ENCODE data around the gene CDKN2B-AS1.

CDKN2B-AS1 gene

GRCh38 chr9:22159586-22159985 lies 165.0 kb downstream of the CDKN2B-AS1 start:
- H3K79me2 ChIP-seq (ENCODE audit: control insufficient read depth, insufficient read depth, low read length) = no peaks in the 10 kb centered on the region
- WGBS (ENCODE audit: extremely low coverage, insufficient coverage, low lambda C conversion rate) = no CpG with 5 or more reads among the region's 1 CpG
- no peak for DNase-seq

GRCh38 chr9:22160221-22160620 lies 165.6 kb downstream of the CDKN2B-AS1 start:
- Histone ChIP-seq H4K5ac (ENCODE audit: low read length) (no peak overlapping the region), H4K8ac (ENCODE audit: low read depth, low read length) (no peak overlapping the region), H3K4me1 (ENCODE audit: control insufficient read depth, low read depth, low read length) (no peaks in the 10 kb centered on the region), H2BK15ac (replicated peaks; ENCODE audit: low read depth) (no peak overlapping the region), H3K27me3 (ENCODE audit: insufficient read depth, low read length, poor library complexity) (no peaks in the 10 kb centered on the region), H3K4me3 (ENCODE audit: low read length) (no peak overlapping the region), H3K4ac (ENCODE audit: low read depth, low read length) (no peak overlapping the region), H2AK5ac (ENCODE audit: low read length) (no peak overlapping the region), H3K79me2 (ENCODE audit: control insufficient read depth, insufficient read depth, low read length) (no peaks in the 10 kb centered on the region), H3K4me2 (ENCODE audit: low read length) (no peak overlapping the region), H3K27ac (ENCODE audit: low read depth, low read length) (no peak overlapping the region), H3K79me1 (ENCODE audit: low read length) (no peaks in the 10 kb centered on the region), H2BK5ac (ENCODE audit: low read length) (no peak overlapping the region), H3K56ac (ENCODE audit: low read length) (no peak overlapping the region), H2BK120ac (ENCODE audit: low read depth, low read length) (no peak overlapping the region), H3K9ac (ENCODE audit: low read length) (no peak overlapping the region), H3K18ac (ENCODE audit: low read length) (no peak overlapping the region), H3K23ac (ENCODE audit: low read length) (no peak overlapping the region), H3K36me3 (ENCODE audit: control insufficient read depth, insufficient read depth, low read length) (no peaks in the 10 kb centered on the region)
- no CpG with 5 or more reads among the region's 1 CpG for WGBS (ENCODE audit: extremely low coverage, insufficient coverage, low lambda C conversion rate)
- no peak for DNase-seq

More at GRCh38 chr9:22159586-22159985, 165.0 kb downstream of the CDKN2B-AS1 start:
- Histone ChIP-seq H2BK15ac (replicated peaks; ENCODE audit: low read depth) (no peak overlapping the region), H3K79me1 (ENCODE audit: low read length) (no peaks in the 10 kb centered on the region), H3K27me3 (ENCODE audit: insufficient read depth, low read length, poor library complexity) (no peaks in the 10 kb centered on the region), H3K4me1 (ENCODE audit: control insufficient read depth, low read depth, low read length) (no peaks in the 10 kb centered on the region), H3K36me3 (ENCODE audit: control insufficient read depth, insufficient read depth, low read length) (no peaks in the 10 kb centered on the region), H2BK5ac (ENCODE audit: low read length) (no peak overlapping the region), H3K4ac (ENCODE audit: low read depth, low read length) (no peak overlapping the region), H3K56ac (ENCODE audit: low read length) (no peak overlapping the region), H4K8ac (ENCODE audit: low read depth, low read length) (no peak overlapping the region), H3K4me3 (ENCODE audit: low read length) (no peak overlapping the region), H3K9ac (ENCODE audit: low read length) (no peak overlapping the region), H3K27ac (ENCODE audit: low read depth, low read length) (no peak overlapping the region), H3K18ac (ENCODE audit: low read length) (no peak overlapping the region), H4K5ac (ENCODE audit: low read length) (no peak overlapping the region), H3K4me2 (ENCODE audit: low read length) (no peak overlapping the region), H2BK120ac (ENCODE audit: low read depth, low read length) (no peak overlapping the region), H3K23ac (ENCODE audit: low read length) (no peak overlapping the region), H2AK5ac (ENCODE audit: low read length) (no peak overlapping the region)

GRCh38 chr9:22165144-22165543 lies 170.6 kb downstream of the CDKN2B-AS1 start:
- H3K4ac ChIP-seq (ENCODE audit: low read depth, low read length) = no peak overlapping the region
- H3K79me1 ChIP-seq (ENCODE audit: low read length) = no peaks in the 10 kb centered on the region
- no peak overlapping the region for H3K23ac ChIP-seq (ENCODE audit: low read length)
- WGBS (ENCODE audit: extremely low coverage, insufficient coverage, low lambda C conversion rate) = no CpG with 5 or more reads among the region's 1 CpG
- no peak overlapping the region for H2AK5ac ChIP-seq (ENCODE audit: low read length)
- H3K27me3 ChIP-seq (ENCODE audit: insufficient read depth, low read length, poor library complexity) = no peaks in the 10 kb centered on the region
- H3K18ac ChIP-seq (ENCODE audit: low read length) = peak overlapping the region; percentile 39
- no peak overlapping the region for H3K56ac ChIP-seq (ENCODE audit: low read length)
- H3K9ac ChIP-seq (ENCODE audit: low read length) = no peak overlapping the region
- H3K36me3 ChIP-seq (ENCODE audit: control insufficient read depth, insufficient read depth, low read length) = no peaks in the 10 kb centered on the region
- no peak overlapping the region for H2BK5ac ChIP-seq (ENCODE audit: low read length)
- H3K27ac ChIP-seq (ENCODE audit: low read depth, low read length) = no peak overlapping the region
- no peak for DNase-seq
- no peak overlapping the region for H2BK15ac ChIP-seq (replicated peaks; ENCODE audit: low read depth)
- no peak overlapping the region for H3K4me2 ChIP-seq (ENCODE audit: low read length)
- H3K4me1 ChIP-seq (ENCODE audit: control insufficient read depth, low read depth, low read length) = no peaks in the 10 kb centered on the region
- no peak overlapping the region for H2BK120ac ChIP-seq (ENCODE audit: low read depth, low read length)
- H4K5ac ChIP-seq (ENCODE audit: low read length) = no peak overlapping the region
- no peaks in the 10 kb centered on the region for H3K79me2 ChIP-seq (ENCODE audit: control insufficient read depth, insufficient read depth, low read length)
- H3K4me3 ChIP-seq (ENCODE audit: low read length) = no peak overlapping the region
- H4K8ac ChIP-seq (ENCODE audit: low read depth, low read length) = no peak overlapping the region

- Histone ChIP-seq H2BK120ac (ENCODE audit: low read depth, low read length) (no peak overlapping the region), H3K27me3 (ENCODE audit: insufficient read depth, low read length, poor library complexity) (no peaks in the 10 kb centered on the region), H3K36me3 (ENCODE audit: control insufficient read depth, insufficient read depth, low read length) (no peaks in the 10 kb centered on the region), H2BK15ac (replicated peaks; ENCODE audit: low read depth) (no peak overlapping the region), H4K5ac (ENCODE audit: low read length) (no peak overlapping the region), H3K23ac (ENCODE audit: low read length) (no peak overlapping the region), H3K27ac (ENCODE audit: low read depth, low read length) (no peak overlapping the region), H3K56ac (ENCODE audit: low read length) (no peak overlapping the region), H3K79me1 (ENCODE audit: low read length) (no peaks in the 10 kb centered on the region), H2BK5ac (ENCODE audit: low read length) (no peak overlapping the region), H2AK5ac (ENCODE audit: low read length) (no peak overlapping the region), H3K4me1 (ENCODE audit: control insufficient read depth, low read depth, low read length) (no peaks in the 10 kb centered on the region), H3K9ac (ENCODE audit: low read length) (no peak overlapping the region), H3K4ac (ENCODE audit: low read depth, low read length) (no peak overlapping the region), H3K18ac (ENCODE audit: low read length) (no peak overlapping the region), H4K8ac (ENCODE audit: low read depth, low read length) (no peak overlapping the region), H3K4me3 (ENCODE audit: low read length) (no peak overlapping the region), H3K4me2 (ENCODE audit: low read length) (no peak overlapping the region), H3K79me2 (ENCODE audit: control insufficient read depth, insufficient read depth, low read length) (no peaks in the 10 kb centered on the region)
- no CpG with 5 or more reads among the region's 2 CpGs for WGBS (ENCODE audit: extremely low coverage, insufficient coverage, low lambda C conversion rate)
- no peak for DNase-seq
Measured at GRCh38 chr9:22169243-22169642, 174.7 kb downstream of the CDKN2B-AS1 start.

GRCh38 chr9:22169727-22170503 lies 175.3 kb downstream of the CDKN2B-AS1 start:
- H3K4me1 ChIP-seq (ENCODE audit: control insufficient read depth, low read depth, low read length) = no peaks in the 10 kb centered on the region
- no peak overlapping the region for H3K4me3 ChIP-seq (ENCODE audit: low read length)
- DNase-seq = no peak
- H3K79me2 ChIP-seq (ENCODE audit: control insufficient read depth, insufficient read depth, low read length) = no peaks in the 10 kb centered on the region
- no peak overlapping the region for H2BK120ac ChIP-seq (ENCODE audit: low read depth, low read length)
- H3K4ac ChIP-seq (ENCODE audit: low read depth, low read length) = peak overlapping the region; percentile 16
- H3K27me3 ChIP-seq (ENCODE audit: insufficient read depth, low read length, poor library complexity) = no peaks in the 10 kb centered on the region
- H2AK5ac ChIP-seq (ENCODE audit: low read length) = no peak overlapping the region
- no CpG with 5 or more reads among the region's 1 CpG for WGBS (ENCODE audit: extremely low coverage, insufficient coverage, low lambda C conversion rate)
- H3K23ac ChIP-seq (ENCODE audit: low read length) = no peak overlapping the region
- no peak overlapping the region for H3K27ac ChIP-seq (ENCODE audit: low read depth, low read length)
- H2BK15ac ChIP-seq (replicated peaks; ENCODE audit: low read depth) = no peak overlapping the region
- no peak overlapping the region for H2BK5ac ChIP-seq (ENCODE audit: low read length)
- H3K18ac ChIP-seq (ENCODE audit: low read length) = no peak overlapping the region
- H3K4me2 ChIP-seq (ENCODE audit: low read length) = no peak overlapping the region
- H3K79me1 ChIP-seq (ENCODE audit: low read length) = no peaks in the 10 kb centered on the region
- H3K36me3 ChIP-seq (ENCODE audit: control insufficient read depth, insufficient read depth, low read length) = no peaks in the 10 kb centered on the region
- H3K56ac ChIP-seq (ENCODE audit: low read length) = no peak overlapping the region
- no peak overlapping the region for H3K9ac ChIP-seq (ENCODE audit: low read length)
- H4K8ac ChIP-seq (ENCODE audit: low read depth, low read length) = no peak overlapping the region
- H4K5ac ChIP-seq (ENCODE audit: low read length) = no peak overlapping the region

Measured in mesendoderm (in vitro differentiated cells).